Measurements from ENCODE around the gene TGFBR2.
A peak's percentile ranks its signal among the peaks of the same experiment; 100 is the strongest.
"Not testable (repeated sequence)": the region's sequence is repeated elsewhere in the genome, so short reads cannot be mapped to it uniquely, and the experiment has no call there.

Gene TGFBR2

GRCh38 chr3:30620402-30621360 lies 14.3 kb downstream of the TGFBR2 start:
- DNase-seq = no peak

DNA sequence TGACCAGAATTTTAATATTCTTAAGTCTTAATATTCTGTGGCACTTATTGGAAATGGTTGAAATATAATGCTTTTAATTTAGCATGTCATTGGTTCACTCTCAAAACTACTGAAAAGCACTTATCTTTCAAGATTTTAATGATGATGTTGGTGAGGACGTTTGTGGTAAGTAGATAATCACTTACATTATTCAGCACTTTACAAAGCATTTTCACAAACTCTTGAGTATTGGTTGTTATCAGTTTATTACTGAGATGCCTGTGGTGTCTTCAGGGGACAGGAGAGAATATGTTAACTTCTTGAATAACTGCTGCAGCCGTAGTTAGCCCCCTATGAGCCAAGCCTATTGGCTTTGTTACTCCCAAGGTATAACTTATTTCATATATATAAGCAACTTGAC lies 15.2 kb downstream of the TGFBR2 start:
- no peak for DNase-seq

GRCh38 chr3:30622047-30622545 lies 15.7 kb downstream of the TGFBR2 start:
- no peak for DNase-seq

GRCh38 chr3:30622790-30623189 lies 16.4 kb downstream of the TGFBR2 start:
- DNase-seq = no peak

DNA sequence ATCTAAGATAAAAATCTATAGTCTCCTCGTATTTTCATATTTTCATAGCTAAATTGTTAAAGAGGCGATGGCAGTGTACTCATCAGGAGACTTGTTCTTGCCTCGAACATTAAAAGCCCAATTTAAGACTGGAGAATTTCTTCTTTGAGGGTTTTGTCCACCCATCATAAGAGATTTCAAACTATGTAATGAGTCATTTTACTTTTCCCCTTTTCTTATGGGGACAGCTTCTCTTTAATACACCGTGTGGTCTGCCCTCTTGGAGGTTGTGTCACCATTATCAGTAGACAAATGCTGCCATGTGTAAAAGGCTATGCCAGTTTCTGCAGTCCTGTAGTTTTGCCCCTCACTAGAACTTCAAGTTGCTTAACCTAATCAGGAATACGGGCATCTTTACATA lies 16.9 kb downstream of the TGFBR2 start:
- peak in 2 of 3 donors; percentile 51 to 53 for DNase-seq

DNA sequence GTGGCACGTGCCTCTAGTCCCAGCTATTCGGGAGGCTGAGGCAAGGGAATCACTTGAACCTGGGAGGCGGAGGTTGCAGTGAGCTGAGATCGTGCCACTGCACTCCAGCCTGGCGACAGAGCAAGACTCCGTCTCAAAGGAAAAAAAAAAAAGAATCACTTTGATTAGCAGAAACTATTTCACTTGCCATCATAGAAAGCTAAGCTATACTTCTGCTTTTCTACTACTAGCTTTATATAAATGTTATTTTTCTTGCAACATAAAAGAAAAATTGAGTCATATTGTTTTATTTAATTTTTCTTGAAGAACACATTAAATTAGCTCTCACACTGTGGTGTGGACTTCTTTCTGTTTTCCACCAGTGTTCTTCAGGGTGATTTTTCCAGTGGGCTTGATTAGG lies 18.1 kb downstream of the TGFBR2 start:
- DNase-seq = not testable (repeated sequence)

DNA sequence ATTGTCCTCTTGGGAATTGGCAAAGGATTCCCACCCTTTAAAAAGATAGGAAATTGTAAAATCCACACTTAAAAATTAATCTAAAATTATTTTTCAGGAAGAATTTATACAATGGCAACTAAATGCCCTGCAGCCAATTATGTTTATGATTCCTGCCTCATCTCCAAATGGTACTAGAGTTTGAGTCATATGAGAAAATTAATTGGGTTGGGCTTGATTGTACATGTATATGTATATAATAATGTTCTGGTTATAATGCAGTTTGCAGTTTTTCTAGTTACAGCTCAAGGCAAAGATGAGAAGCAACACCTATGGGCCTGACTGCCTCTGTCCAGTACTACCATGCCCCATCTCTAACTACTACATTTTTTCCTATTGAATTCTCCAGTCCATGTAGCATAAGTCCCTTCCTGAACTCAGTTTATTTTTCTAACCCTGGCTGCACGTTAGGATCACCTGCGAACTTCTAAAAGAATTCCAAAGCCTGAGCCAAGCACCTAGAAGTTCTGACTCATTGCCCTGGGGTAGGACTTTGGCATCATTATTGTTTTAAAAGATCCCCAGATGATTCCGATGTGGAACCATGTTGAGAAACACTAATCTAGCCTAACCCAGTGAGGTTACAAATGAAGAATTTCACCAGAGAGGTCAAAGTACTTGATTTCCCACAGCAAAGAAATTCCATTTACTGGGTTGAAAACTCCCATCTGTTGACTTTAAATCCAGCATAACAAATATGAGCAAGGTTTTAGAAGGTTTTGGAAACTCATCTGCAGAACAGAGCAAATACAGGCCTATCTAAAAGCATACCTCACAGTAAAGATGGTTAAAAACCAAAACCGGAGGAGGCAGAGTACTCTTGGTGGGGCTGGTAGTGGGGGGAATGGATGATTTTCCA lies 19.4 kb downstream of the TGFBR2 start:
- DNase-seq = no peak

DNA sequence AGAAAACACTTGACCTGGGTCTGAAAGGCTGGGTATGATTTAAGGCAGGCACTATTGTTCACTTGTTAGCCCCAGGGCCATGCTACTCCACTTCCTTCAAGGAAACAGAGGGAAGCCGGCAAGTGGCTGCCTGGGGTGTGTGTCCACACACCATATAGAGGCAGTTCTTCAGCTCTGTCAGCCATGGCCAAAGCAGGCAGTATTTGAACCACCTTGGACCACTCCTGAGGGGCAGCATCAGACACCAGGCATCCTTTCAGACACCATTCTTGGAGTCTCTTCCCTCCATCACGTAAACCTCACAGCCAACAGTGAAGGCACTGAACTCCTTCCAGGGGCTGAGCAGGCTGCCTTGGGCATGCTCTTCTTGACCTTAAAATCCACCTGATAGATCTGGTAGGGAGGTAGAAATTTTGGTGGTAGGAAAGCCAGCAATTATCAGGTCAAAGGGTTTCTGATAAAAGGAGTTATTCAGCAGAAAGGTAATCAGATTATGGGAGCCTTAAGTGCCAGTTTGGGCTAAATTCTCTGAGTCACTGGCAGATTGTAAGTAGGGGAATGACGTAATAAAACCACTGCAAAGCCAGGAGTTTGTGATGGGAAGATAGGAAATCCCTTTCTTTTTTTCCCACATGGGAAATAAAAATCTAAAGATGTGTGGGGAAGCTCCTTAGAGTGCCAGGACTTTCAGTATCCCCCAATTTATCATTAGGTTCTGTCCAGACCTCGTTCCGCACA lies 20.2 kb downstream of the TGFBR2 start:
- peak in 1 of 3 donors; percentile 45 for DNase-seq

DNA sequence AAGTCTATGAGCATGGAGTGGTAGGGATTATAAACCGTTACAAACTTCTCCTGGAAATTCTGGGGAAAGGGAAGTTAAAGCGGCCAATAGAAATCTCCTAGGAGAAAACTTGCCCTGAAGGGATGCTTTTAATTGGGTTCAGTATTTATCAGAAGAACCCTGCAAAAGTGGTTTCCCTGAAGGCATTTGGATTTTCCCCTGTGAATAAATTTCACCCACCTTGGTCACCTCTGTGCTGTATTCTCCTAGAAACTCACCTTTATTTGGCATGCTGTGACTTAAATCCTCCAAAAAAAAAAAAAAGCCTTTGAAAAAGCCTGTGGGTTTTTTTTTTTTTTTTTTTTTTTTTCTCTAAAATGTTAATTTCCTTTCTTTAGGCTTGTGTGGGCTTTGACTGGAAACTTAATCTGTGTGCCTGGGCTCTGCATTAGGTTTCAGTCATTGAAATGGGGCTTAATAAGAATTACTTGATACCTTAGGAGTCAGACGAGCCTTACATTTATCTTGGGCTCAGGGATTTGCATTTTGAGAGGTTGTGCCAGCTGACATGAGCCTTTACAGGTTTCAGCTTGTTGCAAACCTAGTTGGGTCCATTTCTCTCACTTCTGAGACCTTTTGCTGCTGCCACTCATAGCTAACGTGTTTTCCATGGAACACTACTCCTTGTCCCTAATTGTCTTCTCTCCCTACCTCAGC lies 22.0 kb downstream of the TGFBR2 start:
- DNase-seq = no peak

GRCh38 chr3:30628901-30629590 lies 22.6 kb downstream of the TGFBR2 start:
- DNase-seq = peak; percentile 54 to 69 (median 66)

- DNase-seq = no peak
Observed at GRCh38 chr3:30629746-30630145, 23.3 kb downstream of the TGFBR2 start.

DNA sequence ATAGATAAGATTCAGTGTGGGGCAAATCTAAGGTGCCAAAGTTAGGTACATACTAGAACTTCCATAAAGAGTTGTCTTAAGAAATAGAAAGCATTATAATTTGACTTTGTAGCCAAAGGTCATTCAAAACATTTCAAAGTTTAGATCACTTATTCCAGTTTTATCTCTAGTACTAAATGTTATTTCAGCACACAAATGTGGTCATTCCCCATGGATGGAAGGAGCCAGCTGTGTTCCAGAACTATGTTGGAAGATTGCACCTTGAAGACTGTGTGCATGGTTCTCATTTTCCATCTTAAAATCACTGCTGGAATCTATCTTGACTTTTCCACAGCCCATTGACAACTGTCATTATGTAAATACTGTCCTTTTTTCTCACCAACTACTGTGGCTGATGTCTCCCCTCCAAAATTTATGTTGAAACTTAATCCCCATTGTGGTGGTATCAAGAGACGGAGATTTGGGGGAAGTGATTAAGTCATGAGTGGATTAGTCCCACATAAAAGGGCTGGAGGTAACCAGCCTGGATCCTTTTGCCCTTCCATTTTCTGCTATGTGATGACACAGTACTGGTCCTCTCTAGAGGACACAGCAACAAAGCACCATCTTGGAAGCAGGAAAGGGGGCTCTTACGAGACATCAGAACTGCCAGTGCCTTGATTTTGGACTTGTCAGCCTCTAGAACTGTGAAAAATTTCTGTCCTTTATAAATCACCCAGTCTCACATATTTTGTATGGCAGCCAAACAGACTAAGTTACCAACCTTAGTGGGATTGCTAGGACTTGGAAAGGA lies 24.0 kb downstream of the TGFBR2 start:
- DNase-seq = no peak

DNA sequence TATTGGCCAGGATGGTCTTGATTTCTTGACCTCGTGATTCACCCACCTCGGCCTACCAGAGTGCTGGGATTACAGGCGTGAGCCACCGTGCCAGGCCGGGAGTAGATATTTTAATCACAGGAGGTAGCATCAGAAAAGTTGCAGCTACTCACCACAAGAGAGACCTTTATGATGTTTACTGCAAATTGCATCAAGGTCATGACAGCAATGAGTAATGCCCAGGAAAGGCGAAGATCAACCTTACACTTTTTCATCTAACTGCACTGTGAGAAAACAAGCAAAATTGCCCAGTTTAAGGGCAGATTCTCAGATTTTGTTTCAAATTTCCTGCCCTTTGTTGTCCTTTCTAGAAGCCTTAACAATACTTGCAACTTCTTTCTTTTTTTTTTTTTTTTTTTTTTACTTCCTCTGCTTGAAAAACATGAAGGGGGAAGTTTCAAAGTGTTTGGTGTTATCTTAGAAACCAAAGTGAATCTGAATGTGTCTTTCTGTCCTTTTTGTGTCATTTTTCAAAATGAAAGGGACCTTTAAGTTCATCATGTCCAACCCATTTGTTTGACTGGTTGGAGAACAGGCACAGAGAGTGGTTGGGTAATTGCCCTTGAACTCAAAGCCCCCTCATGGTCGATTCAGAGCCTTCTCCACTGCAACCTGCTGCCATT lies 25.0 kb downstream of the TGFBR2 start:
- DNase-seq = peak in 2 of 3 donors; percentile 52 to 62

DNA sequence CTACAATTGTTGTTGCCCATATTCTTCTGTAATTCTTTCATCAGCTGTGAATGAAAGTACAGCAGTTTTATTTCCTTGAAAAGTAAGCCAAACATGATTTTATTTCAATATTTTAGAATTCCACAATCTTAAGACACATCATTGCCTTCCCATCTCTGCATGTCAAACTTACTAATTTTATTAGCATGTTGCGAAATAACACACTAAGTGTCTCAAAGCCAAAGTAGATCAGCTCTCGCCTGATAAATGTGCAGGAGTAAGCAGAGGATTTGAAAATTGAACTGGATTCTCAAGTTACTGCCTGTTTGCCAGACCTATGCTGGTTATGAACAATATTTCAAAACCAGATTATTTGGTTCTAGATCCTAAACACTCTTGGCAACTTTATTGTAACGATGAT lies 25.7 kb downstream of the TGFBR2 start:
- peak in 1 of 3 donors; percentile 43 for DNase-seq

DNA sequence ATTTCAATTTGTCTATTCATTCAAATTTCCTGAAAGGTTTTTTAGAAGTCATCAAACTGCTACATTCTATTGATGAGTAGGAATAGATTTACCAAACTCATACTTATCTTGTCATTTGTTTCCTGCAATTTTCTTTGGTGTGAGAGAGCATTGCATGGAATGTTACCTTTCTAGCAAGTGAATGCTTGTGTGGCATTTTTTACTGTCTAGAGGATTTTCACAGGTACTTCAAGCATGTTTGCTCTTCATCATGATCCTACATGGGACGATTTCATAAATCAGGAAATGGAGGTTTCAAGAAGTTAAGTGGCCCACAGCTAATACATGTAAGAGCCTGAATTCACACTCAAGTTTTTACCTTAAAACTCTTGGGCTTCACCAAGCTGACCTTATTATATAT lies 26.1 kb downstream of the TGFBR2 start:
- DNase-seq = no peak

DNA sequence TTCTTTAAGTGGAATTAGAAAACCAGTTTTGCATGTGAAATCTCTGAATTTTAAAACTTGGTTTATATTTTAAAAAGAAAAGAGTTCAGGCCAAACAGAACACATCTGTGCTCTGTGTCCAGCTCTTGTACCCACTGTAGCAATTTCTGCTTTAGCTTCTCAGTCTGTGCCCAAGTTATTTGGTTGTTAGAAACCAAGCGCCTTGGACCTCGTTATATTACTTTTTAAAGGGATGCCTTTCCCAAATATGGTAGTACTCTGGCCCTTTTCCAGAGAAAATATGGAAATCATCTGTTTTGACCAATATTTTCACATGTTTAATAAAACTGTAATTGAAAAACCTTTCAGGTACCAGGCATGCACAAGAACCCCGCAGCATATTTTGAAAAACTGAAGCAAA lies 27.3 kb downstream of the TGFBR2 start:
- DNase-seq = no peak

GRCh38 chr3:30634761-30635735 lies 28.6 kb downstream of the TGFBR2 start:
- DNase-seq = no peak

Measured in suppressor macrophage treated with lipopolysaccharide for 1 hour (primary cell).